Ishikawa (cell line): ENCODE data around the gene CTDP1.

Source experiments
- CEBPB ChIP-seq: IDR thresholded peaks from 2 replicates; pipeline ENCODE4 v1.6.1; 2012
- CREB1 ChIP-seq: IDR thresholded peaks from 2 replicates; pipeline ENCODE4 v1.6.1; 2012; ENCODE audit warnings: low read depth
- EGR1 ChIP-seq: IDR thresholded peaks from 2 replicates; pipeline ENCODE4 v1.6.1; 2012
- EP300 ChIP-seq: IDR thresholded peaks from 2 replicates; pipeline ENCODE4 v1.6.1; 2012; ENCODE audit warnings: borderline replicate concordance
- FOXM1 ChIP-seq: IDR thresholded peaks from 2 replicates; pipeline ENCODE4 v1.6.1; 2012; ENCODE audit warnings: low read depth, borderline replicate concordance
- MAX ChIP-seq: IDR thresholded peaks from 2 replicates; pipeline ENCODE4 v1.6.1; 2012
- NFIC ChIP-seq: IDR thresholded peaks from 2 replicates; pipeline ENCODE4 v1.6.1; 2012
- RAD21 ChIP-seq: IDR thresholded peaks from 2 replicates; pipeline ENCODE4 v1.6.1; 2012; ENCODE audit warnings: low read depth
- REST ChIP-seq: IDR thresholded peaks from 2 replicates; pipeline ENCODE4 v1.6.1; 2012; ENCODE audit warnings: low read depth, mild to moderate bottlenecking
- TAF1 ChIP-seq: IDR thresholded peaks from 2 replicates; pipeline ENCODE4 v1.6.1; 2012; ENCODE audit warnings: low read depth, mild to moderate bottlenecking
- TCF12 ChIP-seq: IDR thresholded peaks from 2 replicates; pipeline ENCODE4 v1.6.1; 2012; ENCODE audit warnings: low read depth
- TEAD4 ChIP-seq: IDR thresholded peaks from 2 replicates; pipeline ENCODE4 v1.6.1; 2012
- USF1 ChIP-seq: IDR thresholded peaks from 2 replicates; pipeline ENCODE4 v1.6.1; 2012
- YY1 ChIP-seq: IDR thresholded peaks from 2 replicates; pipeline ENCODE4 v1.6.1; 2012; ENCODE audit warnings: low read depth
- ZBTB7A ChIP-seq: IDR thresholded peaks from 2 replicates; pipeline ENCODE4 v1.6.1; 2012; ENCODE audit warnings: low read depth

The CTDP1 gene

GRCh38 chr18:79775441-79776221 is 96.0 kb downstream of the CTDP1 start:
- TF ChIP-seq EP300 (no peak), USF1 (no peak), REST (no peak), RAD21 (no peak), NFIC (no peak), TEAD4 (no peak), YY1 (no peak), CREB1 (no peak), EGR1 (no peak), ZBTB7A (no peak), TAF1 (no peak)

GRCh38 chr18:79776674-79777073 is 97.1 kb downstream of the CTDP1 start:
- TF ChIP-seq REST (no peak), MAX (no peak), TAF1 (no peak), NFIC (no peak), CEBPB (no peak), USF1 (no peak), YY1 (no peak), FOXM1 (no peak), TEAD4 (no peak), CREB1 (no peak)

- no peak for TF ChIP-seq MAX
- no peak for TF ChIP-seq CEBPB
- TF ChIP-seq ZBTB7A: no peak
Measured at GRCh38 chr18:79778291-79778791, 98.7 kb downstream of the CTDP1 start.

- no peak for TF ChIP-seq ZBTB7A
- TF ChIP-seq TAF1: no peak
- TF ChIP-seq YY1: no peak
- no peak for TF ChIP-seq CEBPB
- TF ChIP-seq FOXM1: no peak
- no peak for TF ChIP-seq MAX
- no peak for TF ChIP-seq NFIC
- no peak for TF ChIP-seq REST
- TF ChIP-seq EP300: no peak
- no peak for TF ChIP-seq TEAD4
- no peak for TF ChIP-seq EGR1
- no peak for TF ChIP-seq RAD21
- TF ChIP-seq USF1: no peak
- no peak for TF ChIP-seq TCF12
- no peak for TF ChIP-seq CREB1
Measured at GRCh38 chr18:79779021-79779699, 99.6 kb downstream of the CTDP1 start.
